BLaER1 (cell line): Measurements from ENCODE around the gene BMF.
A peak's percentile ranks its signal among the peaks of the same experiment; 100 is the strongest.
"Not testable (repeated sequence)": the region's sequence is repeated elsewhere in the genome, so short reads cannot be mapped to it uniquely, and the experiment has no call there.

Source experiments
- H3K27ac ChIP-seq: shearing (Covaris generic); formaldehyde crosslinking; 2 replicates; pipeline ENCODE4 v1.8.1; 2022
- H3K27me3 ChIP-seq: shearing (Covaris generic); formaldehyde crosslinking; 2 replicates; pipeline ENCODE4 v1.8.1; 2022
- H3K36me3 ChIP-seq: shearing (Covaris generic); formaldehyde crosslinking; 2 replicates; pipeline ENCODE4 v1.8.1; 2022
- H3K4me1 ChIP-seq: shearing (Covaris generic); formaldehyde crosslinking; 2 replicates; pipeline ENCODE4 v1.8.1; 2022
- H3K4me2 ChIP-seq: shearing (Covaris generic); formaldehyde crosslinking; 2 replicates; pipeline ENCODE4 v1.8.1; 2022
- H3K4me3 ChIP-seq: shearing (Covaris generic); formaldehyde crosslinking; 2 replicates; pipeline ENCODE4 v1.8.1; 2022
- H3K9ac ChIP-seq: shearing (Covaris generic); formaldehyde crosslinking; 2 replicates; pipeline ENCODE4 v1.8.1; 2022
- H3K9me3 ChIP-seq: shearing (Covaris generic); formaldehyde crosslinking; 2 replicates; pipeline ENCODE4 v1.8.1; 2022
- H4K20me1 ChIP-seq: shearing (Covaris generic); formaldehyde crosslinking; 2 replicates; pipeline ENCODE4 v1.8.1; 2022
- Cebpa-rat ChIP-seq: shearing (Covaris generic); IDR thresholded peaks from 2 replicates; pipeline ENCODE4 v1.8.1; 2022

Gene BMF, protein sequence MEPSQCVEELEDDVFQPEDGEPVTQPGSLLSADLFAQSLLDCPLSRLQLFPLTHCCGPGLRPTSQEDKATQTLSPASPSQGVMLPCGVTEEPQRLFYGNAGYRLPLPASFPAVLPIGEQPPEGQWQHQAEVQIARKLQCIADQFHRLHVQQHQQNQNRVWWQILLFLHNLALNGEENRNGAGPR

DNA sequence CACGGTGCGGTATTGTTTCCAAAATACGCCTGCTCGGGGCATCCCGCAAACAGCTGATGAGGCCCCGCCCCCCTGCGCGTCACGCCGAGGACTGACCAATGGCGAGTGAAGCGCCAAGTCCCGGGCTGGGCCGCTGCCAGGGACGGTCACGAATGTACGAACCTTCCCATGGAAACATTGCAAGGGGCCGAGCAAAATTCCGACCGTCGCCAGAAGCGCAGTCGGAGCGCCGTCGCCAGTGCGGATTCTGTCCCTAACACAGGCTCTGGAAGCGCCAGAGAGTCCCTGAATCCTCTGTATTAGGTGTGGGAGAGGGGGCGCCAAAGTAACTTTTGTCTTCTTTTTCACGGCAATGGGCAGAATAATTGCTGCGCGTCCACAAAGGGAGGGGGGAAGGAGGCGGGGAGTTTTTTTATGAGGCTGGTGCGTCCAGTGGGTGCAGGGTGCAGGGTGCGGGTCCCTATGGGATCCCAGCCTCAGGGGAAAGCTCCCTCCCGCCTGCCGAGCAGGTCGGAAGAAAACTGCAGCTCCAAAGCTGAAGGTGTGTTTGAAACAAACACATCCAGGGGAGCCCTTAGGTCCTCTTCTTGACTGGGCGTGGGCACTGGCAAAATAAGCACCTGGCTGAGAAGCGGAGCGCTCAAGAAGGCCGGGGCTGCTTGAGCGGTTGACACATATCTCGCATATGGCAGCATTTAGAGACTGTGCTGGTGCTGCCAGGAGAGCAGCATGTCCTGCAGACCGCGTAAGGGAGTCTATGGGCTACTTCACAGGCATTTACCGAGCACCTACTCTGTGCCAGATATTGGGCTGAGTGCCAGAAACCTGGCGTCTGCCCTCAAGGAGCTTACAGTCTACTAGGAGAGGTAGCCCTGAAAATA is at the start of gene BMF:
BMF (minus strand) TSS at position 25 of the 881 bp plus-strand sequence. CDS start 2,793 bp downstream, outside the sequence.
- no peak for TF ChIP-seq Cebpa-rat
- H3K36me3 ChIP-seq, result no peaks in the 10 kb centered on the region; the same call in 1 of the 2 replicates
- H3K27ac ChIP-seq, result peak within 1 kb of the TSS; percentile 73
- peak within 1 kb of the TSS; percentile 93 for H3K4me3 ChIP-seq
- H4K20me1 ChIP-seq, result no peaks in the 10 kb centered on the region
- H3K4me1 ChIP-seq, result peaks cover 67% of the 10 kb centered on the region
- peak within 1 kb of the TSS; percentile 99 for H3K4me2 ChIP-seq
- H3K9ac ChIP-seq, result peak within 1 kb of the TSS; percentile 85
- H3K27me3 ChIP-seq, result no peaks in the 10 kb centered on the region
- H3K9me3 ChIP-seq, result no peaks in the 10 kb centered on the region

DNA sequence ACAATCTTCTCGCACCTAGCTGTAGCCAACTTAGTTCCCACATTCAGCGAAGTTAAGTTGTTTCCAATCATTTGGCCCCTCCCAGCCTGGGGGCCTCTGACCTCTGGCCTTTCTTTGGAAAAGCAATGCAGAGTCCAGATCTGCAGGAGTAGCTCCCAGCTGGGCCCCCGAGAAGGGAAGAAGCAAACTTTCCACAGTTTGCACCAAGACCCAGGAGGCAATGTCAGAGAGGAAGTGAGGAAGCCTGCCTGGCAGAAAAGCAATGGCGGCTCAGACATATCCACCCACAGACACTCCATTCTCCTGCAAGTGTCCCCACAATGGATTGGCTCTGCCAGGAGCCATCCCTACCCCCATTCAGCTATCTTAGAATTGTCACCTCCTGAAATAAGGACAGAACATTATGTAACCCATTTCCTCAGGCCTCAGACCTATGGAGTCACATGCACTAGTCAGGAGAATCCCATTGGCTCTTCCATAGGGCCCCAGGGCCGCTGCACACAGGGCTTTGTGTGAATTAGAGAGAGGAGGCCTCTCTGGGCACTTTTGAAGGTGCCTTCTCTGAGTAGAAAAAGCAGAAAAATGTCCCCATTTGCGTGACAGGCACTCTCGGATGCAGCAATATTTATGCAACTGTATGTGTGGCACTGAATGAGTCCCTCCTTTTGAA is 49.2 kb upstream of the BMF start:
- H3K9ac ChIP-seq, result no peak overlapping the region
- H3K27ac ChIP-seq, result no peak overlapping the region
- H4K20me1 ChIP-seq, result peaks cover 4% of the 10 kb centered on the region; the same call in 1 of the 2 replicates
- TF ChIP-seq Cebpa-rat, result no peak
- H3K4me3 ChIP-seq, result no peak overlapping the region
- H3K9me3 ChIP-seq, result no peaks in the 10 kb centered on the region
- H3K4me2 ChIP-seq, result no peak overlapping the region
- peaks cover 1% of the 10 kb centered on the region; the same call in 1 of the 2 replicates for H3K36me3 ChIP-seq
- H3K27me3 ChIP-seq, result no peaks in the 10 kb centered on the region
- H3K4me1 ChIP-seq, result peaks cover 19% of the 10 kb centered on the region

GRCh38 chr15:40155270-40155910 is 46.7 kb upstream of the BMF start:
- H3K9ac ChIP-seq, result no peak overlapping the region
- H3K27me3 ChIP-seq, result no peaks in the 10 kb centered on the region
- H3K27ac ChIP-seq, result no peak overlapping the region
- H3K36me3 ChIP-seq, result no peaks in the 10 kb centered on the region
- peaks cover 2% of the 10 kb centered on the region for H3K4me1 ChIP-seq
- TF ChIP-seq Cebpa-rat, result no peak
- no peak overlapping the region for H3K4me2 ChIP-seq
- no peak overlapping the region for H3K4me3 ChIP-seq
- H3K9me3 ChIP-seq, result no peaks in the 10 kb centered on the region
- no peaks in the 10 kb centered on the region for H4K20me1 ChIP-seq

- not testable (repeated sequence) for H3K4me2 ChIP-seq, H4K20me1 ChIP-seq, H3K9ac ChIP-seq, H3K27ac ChIP-seq, H3K36me3 ChIP-seq, H3K4me3 ChIP-seq, H3K4me1 ChIP-seq, H3K27me3 ChIP-seq, H3K9me3 ChIP-seq
Observed at GRCh38 chr15:40154821-40155220, 46.1 kb upstream of the BMF start.

DNA sequence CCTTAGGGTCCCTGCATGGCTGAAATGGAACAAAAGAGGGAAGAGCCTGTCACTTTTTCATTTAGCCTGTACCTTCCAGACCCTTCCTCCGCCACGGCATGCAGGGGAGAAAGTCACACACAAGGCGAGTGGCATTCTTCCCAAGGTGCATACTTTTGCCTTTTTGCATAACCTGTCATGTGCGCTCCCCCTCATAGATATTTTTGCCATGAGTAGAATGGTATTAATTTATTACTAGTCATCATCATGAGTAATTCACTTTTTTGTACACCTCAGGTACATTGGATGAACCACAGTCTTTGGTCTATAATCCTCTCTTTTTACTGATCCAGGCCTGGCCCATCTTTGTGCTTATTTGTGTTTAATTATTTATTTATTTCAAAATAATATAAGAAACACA is 43.3 kb upstream of the BMF start:
- no peaks in the 10 kb centered on the region for H3K27me3 ChIP-seq
- no peak overlapping the region for H3K4me2 ChIP-seq
- no peaks in the 10 kb centered on the region for H4K20me1 ChIP-seq
- no peak overlapping the region for H3K27ac ChIP-seq
- TF ChIP-seq Cebpa-rat, result no peak
- H3K36me3 ChIP-seq, result no peaks in the 10 kb centered on the region
- H3K4me3 ChIP-seq, result no peak overlapping the region
- H3K9me3 ChIP-seq, result no peaks in the 10 kb centered on the region
- no peak overlapping the region for H3K9ac ChIP-seq
- no peaks in the 10 kb centered on the region for H3K4me1 ChIP-seq

GRCh38 chr15:40151499-40151898 is 42.8 kb upstream of the BMF start:
- Histone ChIP-seq H3K9ac (no peak overlapping the region), H3K9me3 (no peaks in the 10 kb centered on the region), H3K4me2 (no peak overlapping the region), H3K4me3 (no peak overlapping the region), H3K27ac (no peak overlapping the region), H3K36me3 (no peaks in the 10 kb centered on the region), H4K20me1 (no peaks in the 10 kb centered on the region), H3K4me1 (no peaks in the 10 kb centered on the region), H3K27me3 (no peaks in the 10 kb centered on the region)
- TF ChIP-seq Cebpa-rat, result no peak

- H3K4me2 ChIP-seq, result no peak overlapping the region
Observed at GRCh38 chr15:40150163-40150925, 41.7 kb upstream of the BMF start.

GRCh38 chr15:40149339-40149738 is 40.7 kb upstream of the BMF start:
- Histone ChIP-seq H3K9ac (no peak overlapping the region), H4K20me1 (no peaks in the 10 kb centered on the region), H3K4me3 (no peak overlapping the region), H3K27me3 (no peaks in the 10 kb centered on the region), H3K36me3 (no peaks in the 10 kb centered on the region), H3K4me1 (no peaks in the 10 kb centered on the region), H3K4me2 (no peak overlapping the region), H3K9me3 (no peaks in the 10 kb centered on the region), H3K27ac (no peak overlapping the region)
- no peak for TF ChIP-seq Cebpa-rat

More at GRCh38 chr15:40150163-40150925, 41.7 kb upstream of the BMF start:
- no peaks in the 10 kb centered on the region for H3K9me3 ChIP-seq
- H3K4me3 ChIP-seq, result no peak overlapping the region
- H3K27ac ChIP-seq, result no peak overlapping the region
- no peak overlapping the region for H3K9ac ChIP-seq
- no peaks in the 10 kb centered on the region for H3K36me3 ChIP-seq
- H4K20me1 ChIP-seq, result no peaks in the 10 kb centered on the region
- no peaks in the 10 kb centered on the region for H3K4me1 ChIP-seq
- H3K27me3 ChIP-seq, result no peaks in the 10 kb centered on the region
- no peak for TF ChIP-seq Cebpa-rat

DNA sequence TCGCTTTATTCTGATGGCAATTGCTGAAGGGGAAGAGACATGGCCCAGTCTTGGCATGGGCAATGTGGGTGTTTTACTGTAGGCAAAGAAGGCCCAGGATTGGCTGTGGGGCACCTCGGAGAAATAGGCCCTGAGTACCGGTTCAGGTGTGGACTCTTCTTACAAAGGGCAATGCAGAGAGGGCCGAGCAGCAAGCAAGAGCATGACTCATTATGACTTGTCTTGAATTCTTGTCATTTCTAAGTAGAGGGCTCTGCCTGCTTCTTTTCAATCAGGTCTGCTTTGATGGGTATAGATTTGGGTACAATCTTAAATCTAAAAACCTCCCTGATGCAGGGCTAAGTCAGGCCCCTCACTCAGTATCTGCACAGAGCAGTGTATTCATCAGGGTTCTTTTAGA is 37.4 kb upstream of the BMF start:
- H3K4me2 ChIP-seq, result no peak overlapping the region
- no peak overlapping the region for H3K27ac ChIP-seq
- H3K4me1 ChIP-seq, result no peaks in the 10 kb centered on the region
- H3K9me3 ChIP-seq, result no peaks in the 10 kb centered on the region
- no peak overlapping the region for H3K9ac ChIP-seq
- no peaks in the 10 kb centered on the region for H3K27me3 ChIP-seq
- no peak for TF ChIP-seq Cebpa-rat
- no peaks in the 10 kb centered on the region for H3K36me3 ChIP-seq
- H3K4me3 ChIP-seq, result no peak overlapping the region
- H4K20me1 ChIP-seq, result no peaks in the 10 kb centered on the region
